IMR-90 (cell line): Measurements from ENCODE around the gene SIAH2.

Experiments
- POLR2A ChIP-seq: IDR thresholded peaks from 2 replicates; pipeline ENCODE4 v1.6.1; 2012; ENCODE audit warnings: mild to moderate bottlenecking, low read depth, low read length
- TF ChIP-seq, protein P1 (sequence below): conservative IDR thresholded peaks from 2 replicates; pipeline ENCODE4 v1.5.1; 2012; ENCODE audit warnings: mild to moderate bottlenecking, low read depth, low read length, improper control_type of control experiment

DNA sequence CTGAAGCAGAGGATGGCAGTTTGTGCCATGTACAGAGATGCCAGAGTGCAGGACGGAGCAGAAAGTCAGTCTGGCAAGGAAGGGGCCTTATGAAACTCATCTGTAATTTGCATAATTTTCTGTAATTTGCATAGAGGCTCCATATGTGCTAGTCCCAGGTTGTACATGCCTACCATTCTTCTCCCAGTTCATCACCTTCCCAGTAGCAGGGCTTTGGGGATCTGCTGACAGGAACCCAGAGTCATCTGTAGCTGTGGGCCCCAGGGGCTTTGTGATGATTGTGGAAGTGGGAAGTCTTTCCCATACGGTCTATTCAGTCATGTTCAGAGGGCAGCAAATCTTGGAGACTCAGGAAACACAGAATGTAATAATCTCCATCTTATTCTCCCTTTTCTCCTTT is 42.4 kb upstream of the SIAH2 start:
- no peak for TF ChIP-seq POLR2A
- TF ChIP-seq, protein P1, sequence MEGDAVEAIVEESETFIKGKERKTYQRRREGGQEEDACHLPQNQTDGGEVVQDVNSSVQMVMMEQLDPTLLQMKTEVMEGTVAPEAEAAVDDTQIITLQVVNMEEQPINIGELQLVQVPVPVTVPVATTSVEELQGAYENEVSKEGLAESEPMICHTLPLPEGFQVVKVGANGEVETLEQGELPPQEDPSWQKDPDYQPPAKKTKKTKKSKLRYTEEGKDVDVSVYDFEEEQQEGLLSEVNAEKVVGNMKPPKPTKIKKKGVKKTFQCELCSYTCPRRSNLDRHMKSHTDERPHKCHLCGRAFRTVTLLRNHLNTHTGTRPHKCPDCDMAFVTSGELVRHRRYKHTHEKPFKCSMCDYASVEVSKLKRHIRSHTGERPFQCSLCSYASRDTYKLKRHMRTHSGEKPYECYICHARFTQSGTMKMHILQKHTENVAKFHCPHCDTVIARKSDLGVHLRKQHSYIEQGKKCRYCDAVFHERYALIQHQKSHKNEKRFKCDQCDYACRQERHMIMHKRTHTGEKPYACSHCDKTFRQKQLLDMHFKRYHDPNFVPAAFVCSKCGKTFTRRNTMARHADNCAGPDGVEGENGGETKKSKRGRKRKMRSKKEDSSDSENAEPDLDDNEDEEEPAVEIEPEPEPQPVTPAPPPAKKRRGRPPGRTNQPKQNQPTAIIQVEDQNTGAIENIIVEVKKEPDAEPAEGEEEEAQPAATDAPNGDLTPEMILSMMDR, result no peak
